Adrenal gland (tissue), 12 donors: ENCODE data around the gene MTHFD1L. TPM values are rescaled to one million over a fixed set of nuclear protein-coding genes. Genes with fewer than 3 reads are reported as not detected.
A peak's percentile ranks its signal among the peaks of the same experiment; 100 is the strongest.

Source experiments
- DNase-seq, 7 donors: peaks; one replicate each; pipeline ENCODE4 v3.0.0-alpha.2; 2019 to 2020
- H3K27ac ChIP-seq, 5 donors: fragments of 200-600 bp; sonication (generic) in 4 of 5; 1 replicate in 3 of 5; 2 replicates in 2 of 5; pipeline versions ENCODE4 v1.5.1 to v1.8.0; 2016 to 2020; ENCODE audit warnings: mild to moderate bottlenecking in 1 of 5
- H3K27me3 ChIP-seq: fragments of 200-600 bp; 2 replicates; pipeline ENCODE4 v1.8.0; 2021
- H3K36me3 ChIP-seq, 2 donors: fragments of 200-600 bp; replicated peaks in 1 of 2; 1 replicate in 1 of 2; 2 replicates in 1 of 2; pipeline versions ENCODE4 v1.5.1 to v1.8.0; 2018 to 2022
- H3K4me1 ChIP-seq, 2 donors: fragments of 200-600 bp; replicated peaks in 1 of 2; 1 replicate in 1 of 2; 2 replicates in 1 of 2; pipeline versions ENCODE4 v1.5.1 to v1.8.0; 2018 to 2021
- H3K4me3 ChIP-seq, 4 donors: fragments of 200-600 bp; sonication (generic) in 3 of 4; one replicate each; pipeline ENCODE4 v1.5.1; 2016 to 2018
- H3K9me3 ChIP-seq, 3 donors: fragments of 200-600 bp; sonication (generic) in 1 of 3; replicated peaks in 1 of 3; 1 replicate in 2 of 3; 2 replicates in 1 of 3; pipeline versions ENCODE4 v1.5.1 to v1.8.0; 2016 to 2021
- CTCF ChIP-seq, 6 experiments: fragments of 450-650 bp in 4 of 6; fragments of 200-600 bp in 2 of 6; sonication (generic) in 1 of 6; IDR thresholded peaks; 1 replicate in 5 of 6; 2 replicates in 1 of 6; pipeline versions ENCODE4 v1.5.1 to v1.8.0; 2016 to 2021; ENCODE audit warnings: antibody characterized with exemption in 6 of 6, mild to moderate bottlenecking in 2 of 6, moderate library complexity in 1 of 6
- POLR2A ChIP-seq, 2 donors: fragments of 450-650 bp; IDR thresholded peaks; one replicate each; pipeline ENCODE4 v1.6.1; 2017; ENCODE audit warnings: antibody characterized with exemption in 2 of 2, mild to moderate bottlenecking in 2 of 2, moderate library complexity in 1 of 2
- WGBS, 4 donors: extraction: QIAGEN DNeasy Blood & Tissue Kit in 2 of 4; methylation state at CpG; one replicate each; pipeline versions ENCODE4 v1.1.5 to v1.1.7; 2013 to 2017; 5-methylcytosine and 5-hydroxymethylcytosine counted together
- intact Hi-C, 2 donors: fragments of 100-400 bp; cut with DNase I; formaldehyde crosslinking; loops; one replicate each; pipeline versions ENCODE4 v1.14.1 to v1.15.0; 2022 to 2023
- polyA plus RNA-seq, 3 donors: library from polyadenylated mRNA; stranded (reverse); fragments of 200-250 nt in 2 of 3; fragments of 350-450 nt in 1 of 3; fragmentation: Illumina TruSeq in 1 of 3; extraction: RNeasy Lipid Tissue Mini Kit (QIAGEN cat#74804) in 1 of 3; gene quantifications; one replicate each; pipeline ENCODE4 v1.2.3, GENCODE V29; 2013 to 2014
- total RNA-seq, 9 donors: library from RNA; depleted of rRNA in 4 of 9; stranded (reverse); fragments of >200 nt in 4 of 9; fragments of 120-200 nt in 1 of 9; fragmentation: NEBNext Ultra II Directional in 1 of 9; extraction: Animal tissue kit (Norgen Biotek cat#: 25700) in 1 of 9; gene quantifications; one replicate each; pipeline versions ENCODE4 v1.1.0 to v1.2.4, GENCODE V29; 2013 to 2023
- donor health status: healthy with polysubstance abuse.
- donor health status: Bipolar disorder and iron deficiency.
- donor health status: DM: yes; HTN: yes; CAD: no.
- donor health status: DM: no; HTN: no; CAD: no.
- donor health status: DM: no; HTN: no; CAD: no.
- donor health status: DM: yes; HTN: yes; CAD: no.

The MTHFD1L gene
- total and polyA plus RNA-seq, 12 donors, result 8.5 to 28.8 (median 18.1) TPM

- no peak overlapping the region for H3K27ac ChIP-seq
- no peaks in the 10 kb centered on the region for H3K27me3 ChIP-seq
- H3K4me1 ChIP-seq, result no peaks in the 10 kb centered on the region
- no peak overlapping the region for H3K4me3 ChIP-seq
- peaks cover 0 to 13% of the 10 kb centered on the region in 2 donors for H3K36me3 ChIP-seq
- no peaks in the 10 kb centered on the region for H3K9me3 ChIP-seq
- WGBS, 4 donors, result 90 to 98% (median 92%) methylated on average over 2 of the region's 2 CpGs
- intact Hi-C loops, result no loop called here
- TF ChIP-seq CTCF (IDR thresholded peaks at IDR 0.05) (no peak), POLR2A (IDR thresholded peaks at IDR 0.05) (no peak)
- DNase-seq, result no peak
Measured at GRCh38 chr6:150922137-150922536, 56.6 kb downstream of the MTHFD1L start.

GRCh38 chr6:150924808-150925589 is 59.5 kb downstream of the MTHFD1L start:
- H3K4me3 ChIP-seq, result no peak overlapping the region
- no peaks in the 10 kb centered on the region for H3K9me3 ChIP-seq
- WGBS, 4 donors, result 79 to 92% (median 88%) methylated on average over 11 of the region's 11 CpGs
- intact Hi-C loops, result no loop called here
- no peak for DNase-seq
- no peak for TF ChIP-seq CTCF (IDR thresholded peaks at IDR 0.05)
- TF ChIP-seq POLR2A (IDR thresholded peaks at IDR 0.05), result no peak
- peaks cover 0 to 2% of the 10 kb centered on the region in 2 donors for H3K36me3 ChIP-seq
- H3K27me3 ChIP-seq, result no peaks in the 10 kb centered on the region
- H3K27ac ChIP-seq, result peak overlapping the region in 2 of 5 donors; percentile 7 to 75
- no peaks in the 10 kb centered on the region for H3K4me1 ChIP-seq

- no peak for TF ChIP-seq CTCF (IDR thresholded peaks at IDR 0.05)
- TF ChIP-seq POLR2A (IDR thresholded peaks at IDR 0.05), result no peak
- peak overlapping the region in 3 of 5 donors; percentile 2 to 56 (median 31) for H3K27ac ChIP-seq
- intact Hi-C loops, result no loop called here
- H3K9me3 ChIP-seq, result no peaks in the 10 kb centered on the region
- no peak overlapping the region for H3K4me3 ChIP-seq
- 60 to 78% (median 67%) methylated on average over 5 of the region's 5 CpGs for WGBS, 4 donors
- H3K27me3 ChIP-seq, result no peaks in the 10 kb centered on the region
- H3K4me1 ChIP-seq, result no peaks in the 10 kb centered on the region
- no peaks in the 10 kb centered on the region for H3K36me3 ChIP-seq
- DNase-seq, result no peak
Measured at GRCh38 chr6:150925590-150925928, 60.1 kb downstream of the MTHFD1L start.

- Histone ChIP-seq H3K36me3 (no peaks in the 10 kb centered on the region), H3K4me1 (no peaks in the 10 kb centered on the region), H3K27ac (peak overlapping the region in 3 of 5 donors; percentile 2 to 56 (median 31)), H3K27me3 (no peaks in the 10 kb centered on the region), H3K4me3 (no peak overlapping the region), H3K9me3 (no peaks in the 10 kb centered on the region)
- no peak for DNase-seq
- intact Hi-C loops, result no loop called here
- TF ChIP-seq POLR2A (IDR thresholded peaks at IDR 0.05) (no peak), CTCF (IDR thresholded peaks at IDR 0.05) (no peak)
- WGBS, 4 donors, result 77 to 86% (median 79%) methylated on average over 7 of the region's 7 CpGs
Measured at GRCh38 chr6:150925976-150926375, 60.5 kb downstream of the MTHFD1L start.
